GM12873 (cell line): ENCODE measurements around the gene ZNF629.

Source experiments
- CTCF ChIP-seq: IDR thresholded peaks from 2 replicates; pipeline ENCODE4 v1.5.1; 2012; ENCODE audit warnings: low read depth, mild to moderate bottlenecking, moderate library complexity, low read length, control low read depth; ENCODE audit not compliant: insufficient read depth; ENCODE audit errors: missing control alignments

The ZNF629 gene

GRCh38 chr16:30755955-30756780 is 30.8 kb downstream of the ZNF629 start:
- no peak for TF ChIP-seq CTCF

- TF ChIP-seq CTCF: no peak
Measured at GRCh38 chr16:30753596-30753995, 33.4 kb downstream of the ZNF629 start.

GRCh38 chr16:30750876-30751465 is 36.0 kb downstream of the ZNF629 start:
- TF ChIP-seq CTCF: no peak

GRCh38 chr16:30750201-30750600 is 36.8 kb downstream of the ZNF629 start:
- TF ChIP-seq CTCF: no peak

GRCh38 chr16:30748634-30749445 is 38.2 kb downstream of the ZNF629 start:
- TF ChIP-seq CTCF: no peak

GRCh38 chr16:30747799-30748633 is 39.0 kb downstream of the ZNF629 start, which contains the start of gene PHKG2:
PHKG2 (plus strand) TSS chr16:30748425; CDS start chr16:30748821, 396 bp downstream.
- no peak for TF ChIP-seq CTCF

- no peak for TF ChIP-seq CTCF
Measured at GRCh38 chr16:30747331-30747730, 39.7 kb downstream of the ZNF629 start.
